ENCODE data around the gene CX3CR1. TPM values are rescaled to one million over a fixed set of nuclear protein-coding genes. Genes with fewer than 3 reads are reported as not detected.

The CX3CR1 gene
- total RNA-seq, 1 experiment from 2014 or later: not detected

- in situ Hi-C loops (cut with HindIII; ENCODE audit: low pct_unique_long_range_greater_than_20kb, low sequenced_read_pairs): no loop called here
- BruUV-seq (replicated peaks): no TSS peak
- Histone ChIP-seq H3K4me3 (ENCODE audit: low read depth in 2 of 2, low read length in 2 of 2) (no peak overlapping the region), H3K9me3 (ENCODE audit: control insufficient read depth, insufficient read depth, low read depth, low read length) (no peaks in the 10 kb centered on the region), H3K36me3 (ENCODE audit: control insufficient read depth, insufficient read depth, low read length) (no peaks in the 10 kb centered on the region), H3K4me1 (ENCODE audit: control insufficient read depth, insufficient read depth, low read length) (no peaks in the 10 kb centered on the region), H3K27me3 (ENCODE audit: control insufficient read depth, insufficient read depth, low read length) (no peaks in the 10 kb centered on the region), H3K27ac (ENCODE audit: low read length) (no peak overlapping the region)
- ChIA-PET POLR2A (no interaction called here), CTCF (no interaction called here)
- DNase-seq (ENCODE audit: low read depth, low spot score) (no peak), ATAC-seq (no peak)
- intact Hi-C loops (cut with micrococcal nuclease; ENCODE audit: unreplicated experiment): no loop called here
- no peak for TF ChIP-seq TCF7L2 (IDR thresholded peaks at IDR 0.05; ENCODE audit: low read depth, low read length)
- TF ChIP-seq REST (IDR thresholded peaks at IDR 0.05; ENCODE audit: insufficient read depth in 1 of 2, low read depth in 2 of 2, low read length in 1 of 2): no peak
- TF ChIP-seq CTCF (IDR thresholded peaks at IDR 0.05): no peak
- TF ChIP-seq POLR2AphosphoS5 (IDR thresholded peaks at IDR 0.05; ENCODE audit: low read depth, low read length): no peak
- TF ChIP-seq SIN3A (IDR thresholded peaks at IDR 0.05; ENCODE audit: borderline replicate concordance, insufficient read depth, low read depth, low read length): no peak
These were observed 57.4 kb downstream of the CX3CR1 start for GRCh38 chr3:39222462-39222861.

- Histone ChIP-seq H3K4me3 (ENCODE audit: low read depth in 2 of 2, low read length in 2 of 2) (no peak overlapping the region), H3K27me3 (ENCODE audit: control insufficient read depth, insufficient read depth, low read length) (no peaks in the 10 kb centered on the region), H3K9me3 (ENCODE audit: control insufficient read depth, insufficient read depth, low read depth, low read length) (no peaks in the 10 kb centered on the region), H3K36me3 (ENCODE audit: control insufficient read depth, insufficient read depth, low read length) (no peaks in the 10 kb centered on the region), H3K4me1 (ENCODE audit: control insufficient read depth, insufficient read depth, low read length) (no peaks in the 10 kb centered on the region), H3K27ac (ENCODE audit: low read length) (no peak overlapping the region)
- ATAC-seq (no peak), DNase-seq (ENCODE audit: low read depth, low spot score) (no peak)
- intact Hi-C loops (cut with micrococcal nuclease; ENCODE audit: unreplicated experiment) (no loop called here), in situ Hi-C loops (cut with HindIII; ENCODE audit: low pct_unique_long_range_greater_than_20kb, low sequenced_read_pairs) (no loop called here)
- TF ChIP-seq POLR2AphosphoS5 (IDR thresholded peaks at IDR 0.05; ENCODE audit: low read depth, low read length) (no peak), SIN3A (IDR thresholded peaks at IDR 0.05; ENCODE audit: borderline replicate concordance, insufficient read depth, low read depth, low read length) (no peak), REST (IDR thresholded peaks at IDR 0.05; ENCODE audit: insufficient read depth in 1 of 2, low read depth in 2 of 2, low read length in 1 of 2) (no peak), CTCF (IDR thresholded peaks at IDR 0.05) (no peak), TCF7L2 (IDR thresholded peaks at IDR 0.05; ENCODE audit: low read depth, low read length) (no peak)
- POLR2A ChIA-PET: no interaction called here
- no TSS peak for BruUV-seq (replicated peaks)
- CTCF ChIA-PET: no interaction called here
These were observed 58.7 kb downstream of the CX3CR1 start for GRCh38 chr3:39221141-39221530.

Data from Panc1 (cell line).